Mesothelial cell of epicardium (in vitro differentiated cells): Measurements from ENCODE around the gene KCNJ10. TPM values are rescaled to one million over a fixed set of nuclear protein-coding genes. Genes with fewer than 3 reads are reported as not detected.

Experiments
- DNase-seq, 2 experiments: peaks; one replicate each; pipeline ENCODE4 v3.0.0; 2021; ENCODE audit warnings: low spot score in 2 of 2; ENCODE audit not compliant: unreplicated experiment in 2 of 2
- H3K27ac Mint-ChIP-seq: 2 replicates; pipeline ENCODE4 v1.8.0; 2021; ENCODE audit warnings: mixed read lengths
- H3K27me3 Mint-ChIP-seq: 2 replicates; pipeline ENCODE4 v1.8.0; 2021; ENCODE audit warnings: low read depth, mixed read lengths
- H3K36me3 Mint-ChIP-seq: 2 replicates; pipeline ENCODE4 v1.8.0; 2021; ENCODE audit warnings: mixed read lengths
- H3K4me1 Mint-ChIP-seq: 2 replicates; pipeline ENCODE4 v1.8.0; 2021; ENCODE audit warnings: mixed read lengths
- H3K4me3 Mint-ChIP-seq: 2 replicates; pipeline ENCODE4 v1.8.0; 2021; ENCODE audit warnings: mild to moderate bottlenecking, moderate library complexity, mixed read lengths
- H3K9me3 Mint-ChIP-seq: 2 replicates; pipeline ENCODE4 v1.8.0; 2021; ENCODE audit warnings: mixed read lengths
- total RNA-seq: library from RNA; stranded (reverse); gene quantifications from 3 replicates; pipeline ENCODE4 v1.2.1, GENCODE V29; 2021
- TF ChIP-seq, protein P1 (sequence below): fragments of 200-600 bp; sonication (generic); IDR thresholded peaks from one replicate; pipeline ENCODE4 v1.5.0; 2021; ENCODE audit warnings: antibody characterized with exemption; ENCODE audit not compliant: unreplicated experiment

Gene KCNJ10
- total RNA-seq, 1 donor from 2014 or later, result 0.27 TPM

DNA sequence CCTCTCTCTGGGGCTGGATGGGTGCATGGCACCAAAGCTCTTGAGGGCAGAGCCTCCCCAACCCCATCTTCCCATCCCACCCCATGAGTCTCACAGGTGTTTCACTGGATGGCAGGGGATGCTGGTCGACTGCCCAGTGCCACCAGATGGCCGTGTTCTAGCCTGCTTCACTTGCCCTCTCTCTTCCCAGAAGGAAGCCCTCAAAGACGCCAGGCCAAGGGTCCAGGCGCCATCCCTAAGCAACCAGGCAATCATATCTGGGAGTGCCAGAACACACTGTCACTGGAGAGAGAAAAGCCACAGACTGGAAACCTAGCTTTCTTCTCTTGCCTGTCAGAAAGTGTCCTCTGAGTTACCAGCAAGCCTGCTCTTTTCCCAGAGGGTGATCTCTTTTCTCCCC lies 64.9 kb downstream of the KCNJ10 start:
- H3K36me3 Mint-ChIP-seq, result no peaks in the 10 kb centered on the region
- H3K27me3 Mint-ChIP-seq, result peaks cover 10% of the 10 kb centered on the region
- H3K27ac Mint-ChIP-seq, result no peak overlapping the region
- TF ChIP-seq, protein P1, sequence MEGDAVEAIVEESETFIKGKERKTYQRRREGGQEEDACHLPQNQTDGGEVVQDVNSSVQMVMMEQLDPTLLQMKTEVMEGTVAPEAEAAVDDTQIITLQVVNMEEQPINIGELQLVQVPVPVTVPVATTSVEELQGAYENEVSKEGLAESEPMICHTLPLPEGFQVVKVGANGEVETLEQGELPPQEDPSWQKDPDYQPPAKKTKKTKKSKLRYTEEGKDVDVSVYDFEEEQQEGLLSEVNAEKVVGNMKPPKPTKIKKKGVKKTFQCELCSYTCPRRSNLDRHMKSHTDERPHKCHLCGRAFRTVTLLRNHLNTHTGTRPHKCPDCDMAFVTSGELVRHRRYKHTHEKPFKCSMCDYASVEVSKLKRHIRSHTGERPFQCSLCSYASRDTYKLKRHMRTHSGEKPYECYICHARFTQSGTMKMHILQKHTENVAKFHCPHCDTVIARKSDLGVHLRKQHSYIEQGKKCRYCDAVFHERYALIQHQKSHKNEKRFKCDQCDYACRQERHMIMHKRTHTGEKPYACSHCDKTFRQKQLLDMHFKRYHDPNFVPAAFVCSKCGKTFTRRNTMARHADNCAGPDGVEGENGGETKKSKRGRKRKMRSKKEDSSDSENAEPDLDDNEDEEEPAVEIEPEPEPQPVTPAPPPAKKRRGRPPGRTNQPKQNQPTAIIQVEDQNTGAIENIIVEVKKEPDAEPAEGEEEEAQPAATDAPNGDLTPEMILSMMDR, result no peak
- DNase-seq, result no peak
- H3K4me1 Mint-ChIP-seq, result peaks cover 39% of the 10 kb centered on the region
- H3K9me3 Mint-ChIP-seq, result no peaks in the 10 kb centered on the region
- H3K4me3 Mint-ChIP-seq, result no peak overlapping the region

DNA sequence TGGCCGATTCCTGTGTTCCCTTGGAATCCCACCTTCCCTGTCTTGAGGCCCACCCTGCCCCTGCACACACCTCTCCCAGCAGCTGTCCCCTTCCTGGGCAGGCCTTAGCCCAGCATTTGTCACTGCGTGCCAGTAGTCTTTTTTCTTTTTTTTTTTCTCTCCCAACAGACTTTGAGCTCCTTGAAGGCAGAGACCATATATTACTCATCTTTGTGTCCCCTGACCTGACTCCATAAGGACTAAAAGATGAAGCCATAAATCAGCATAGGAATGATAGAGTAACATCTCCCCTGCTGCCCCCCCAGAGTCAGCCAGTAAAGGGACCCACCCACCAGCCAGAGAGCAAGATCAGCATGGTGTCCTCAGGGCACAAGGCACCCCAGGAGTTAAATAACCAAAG lies 65.5 kb downstream of the KCNJ10 start:
- H3K36me3 Mint-ChIP-seq, result no peaks in the 10 kb centered on the region
- peaks cover 33% of the 10 kb centered on the region for H3K4me1 Mint-ChIP-seq
- no peaks in the 10 kb centered on the region for H3K9me3 Mint-ChIP-seq
- peaks cover 10% of the 10 kb centered on the region for H3K27me3 Mint-ChIP-seq
- TF ChIP-seq, protein P1, result no peak
- no peak overlapping the region for H3K4me3 Mint-ChIP-seq
- DNase-seq, result no peak
- H3K27ac Mint-ChIP-seq, result no peak overlapping the region

DNA sequence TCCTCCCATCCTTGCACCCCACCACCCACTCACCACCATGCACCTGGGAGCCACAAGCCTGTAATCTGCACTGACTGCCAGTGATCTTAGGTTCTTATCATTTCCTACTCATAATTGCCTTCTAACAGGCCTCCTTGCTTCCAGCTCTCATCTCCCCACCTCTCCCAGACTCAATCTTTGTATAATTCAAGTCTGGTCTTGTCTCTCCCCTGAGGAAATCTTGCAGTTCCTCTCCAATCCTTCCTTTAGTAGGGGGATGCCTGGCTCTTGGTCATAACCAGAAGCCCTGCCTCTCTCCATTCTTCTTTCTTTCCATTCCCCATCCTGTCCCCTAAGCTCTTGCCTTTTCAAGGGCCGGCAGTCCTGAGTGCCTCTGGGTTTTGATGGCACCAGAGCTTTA lies 66.0 kb downstream of the KCNJ10 start:
- Mint-ChIP-seq H3K9me3 (no peaks in the 10 kb centered on the region), H3K4me3 (no peak overlapping the region), H3K27me3 (peaks cover 14% of the 10 kb centered on the region), H3K4me1 (peaks cover 29% of the 10 kb centered on the region), H3K36me3 (no peaks in the 10 kb centered on the region), H3K27ac (no peak overlapping the region)
- no peak for DNase-seq
- TF ChIP-seq, protein P1, result no peak

DNA sequence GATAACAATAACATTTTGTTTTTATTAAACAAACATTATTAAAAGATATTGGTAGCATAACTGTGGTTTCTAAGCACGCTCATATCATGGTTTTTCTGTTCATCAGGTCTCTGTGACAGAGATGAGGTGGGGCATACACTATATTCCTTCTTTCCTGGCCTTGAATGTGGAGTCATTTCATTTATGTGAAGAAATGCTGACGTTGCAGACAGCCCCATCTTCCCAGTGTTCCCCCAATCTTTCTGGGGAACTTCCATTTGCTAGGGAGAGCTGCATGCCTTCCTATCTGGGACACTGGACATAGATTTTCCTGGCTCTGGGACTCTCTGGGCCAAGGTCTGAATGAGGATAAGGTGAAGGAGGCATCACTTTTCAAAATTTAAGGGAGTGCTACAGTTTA lies 68.5 kb downstream of the KCNJ10 start:
- TF ChIP-seq, protein P1, result no peak
- DNase-seq, result no peak
- no peaks in the 10 kb centered on the region for H3K36me3 Mint-ChIP-seq
- H3K4me3 Mint-ChIP-seq, result no peak overlapping the region
- H3K9me3 Mint-ChIP-seq, result no peaks in the 10 kb centered on the region
- peaks cover 20% of the 10 kb centered on the region for H3K27me3 Mint-ChIP-seq
- no peak overlapping the region for H3K27ac Mint-ChIP-seq
- H3K4me1 Mint-ChIP-seq, result peaks cover 18% of the 10 kb centered on the region

DNA sequence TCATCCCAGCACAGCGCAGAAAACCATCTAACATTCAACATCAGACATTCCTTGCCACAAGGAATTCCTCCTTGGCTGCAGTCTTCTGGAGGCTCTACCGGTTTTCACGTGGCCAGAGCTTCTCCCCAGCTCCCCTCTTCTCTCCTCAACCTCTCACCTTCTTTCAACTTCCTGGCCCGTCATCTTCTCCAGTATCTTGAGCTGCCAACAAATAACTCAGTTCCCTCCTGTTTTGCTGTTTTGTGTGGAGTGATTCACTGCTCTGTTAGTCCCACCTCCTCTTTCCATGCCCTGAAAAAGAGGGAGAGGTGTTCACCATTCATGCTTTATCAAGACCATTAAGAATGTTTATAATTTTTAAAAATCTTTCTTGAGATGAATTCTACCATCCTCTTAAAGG lies 70.8 kb downstream of the KCNJ10 start:
- Mint-ChIP-seq H3K4me1 (peaks cover 7% of the 10 kb centered on the region), H3K36me3 (no peaks in the 10 kb centered on the region), H3K9me3 (no peaks in the 10 kb centered on the region), H3K27ac (no peak overlapping the region), H3K4me3 (no peak overlapping the region), H3K27me3 (peaks cover 21% of the 10 kb centered on the region)
- no peak for DNase-seq
- TF ChIP-seq, protein P1, result no peak

DNA sequence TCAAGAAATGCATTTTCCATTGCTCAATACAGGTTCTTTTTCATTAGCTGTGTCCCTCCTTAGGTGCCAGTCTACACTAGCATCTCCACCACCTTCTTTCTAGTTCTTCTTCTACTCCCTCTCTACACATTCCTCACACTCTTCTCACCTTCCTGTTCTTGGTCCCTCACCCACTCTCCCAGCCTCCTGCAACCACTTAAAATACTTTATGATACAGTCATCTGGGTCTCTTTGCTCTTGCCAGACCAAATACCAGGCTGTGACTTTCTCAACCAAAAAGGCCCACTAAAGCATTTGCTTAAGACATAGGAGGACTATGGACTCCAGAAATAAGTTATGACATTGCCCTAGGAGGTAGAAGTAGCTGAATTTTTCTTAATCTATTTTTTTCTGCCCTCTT lies 73.3 kb downstream of the KCNJ10 start:
- H3K4me3 Mint-ChIP-seq, result no peak overlapping the region
- peaks cover 20% of the 10 kb centered on the region for H3K27me3 Mint-ChIP-seq
- no peaks in the 10 kb centered on the region for H3K9me3 Mint-ChIP-seq
- TF ChIP-seq, protein P1, result no peak
- H3K36me3 Mint-ChIP-seq, result no peaks in the 10 kb centered on the region
- DNase-seq, result no peak
- no peak overlapping the region for H3K27ac Mint-ChIP-seq
- peaks cover 3% of the 10 kb centered on the region for H3K4me1 Mint-ChIP-seq
